GM21723 (cell line): ENCODE measurements around the gene IL1RL1.
A peak's percentile ranks its signal among the peaks of the same experiment; 100 is the strongest.
"Not testable (repeated sequence)": the region's sequence is repeated elsewhere in the genome, so short reads cannot be mapped to it uniquely, and the experiment has no call there.

ENCODE experiments used
- ATAC-seq: cut with Tn5 transposase; IDR thresholded peaks from one replicate; pipeline ENCODE4 v1.9.1; 2021; ENCODE audit warnings: mild to moderate bottlenecking, moderate library complexity; ENCODE audit not compliant: unreplicated experiment

The IL1RL1 gene

DNA sequence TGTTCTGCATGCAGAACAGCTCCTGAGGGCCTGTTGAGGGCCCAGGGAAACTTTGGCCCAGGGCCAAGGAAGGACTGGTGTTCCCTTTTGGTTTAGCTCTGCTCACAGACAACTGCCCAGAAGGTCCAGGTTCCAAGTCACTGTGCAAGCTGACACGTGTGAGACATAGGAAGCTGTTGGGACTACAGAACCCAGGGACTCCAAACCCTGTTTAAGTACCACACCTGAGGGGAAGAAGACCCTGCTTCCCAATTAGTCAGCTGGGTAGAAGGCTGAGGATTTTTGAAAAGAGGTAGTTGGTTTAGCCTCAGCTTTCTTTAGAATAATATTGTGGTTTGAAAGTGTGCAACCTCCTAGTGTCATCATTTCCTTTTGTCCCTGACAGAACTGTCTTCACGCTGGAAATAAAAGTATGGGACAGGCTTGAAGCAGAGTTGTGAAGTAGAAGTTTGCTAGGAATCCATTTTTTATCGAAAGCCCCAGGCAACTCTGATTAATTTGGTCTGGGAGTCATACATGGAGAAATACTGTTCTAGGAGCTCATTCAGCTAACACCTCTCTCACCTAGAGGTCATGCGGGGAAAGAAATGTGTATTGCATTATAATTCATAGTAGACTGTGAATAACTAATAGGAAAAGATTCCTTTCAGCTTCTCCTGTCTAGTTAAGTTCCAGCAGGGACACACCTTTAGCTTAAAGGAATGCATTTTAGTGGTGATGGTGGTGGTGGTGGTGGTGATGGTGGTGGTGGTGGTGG is 19.9 kb upstream of the IL1RL1 start:
- ATAC-seq: no peak

- ATAC-seq: no peak
These were observed 16.4 kb upstream of the IL1RL1 start for GRCh38 chr2:102294802-102295489.

GRCh38 chr2:102295566-102295965 is 15.8 kb upstream of the IL1RL1 start:
- ATAC-seq: no peak

DNA sequence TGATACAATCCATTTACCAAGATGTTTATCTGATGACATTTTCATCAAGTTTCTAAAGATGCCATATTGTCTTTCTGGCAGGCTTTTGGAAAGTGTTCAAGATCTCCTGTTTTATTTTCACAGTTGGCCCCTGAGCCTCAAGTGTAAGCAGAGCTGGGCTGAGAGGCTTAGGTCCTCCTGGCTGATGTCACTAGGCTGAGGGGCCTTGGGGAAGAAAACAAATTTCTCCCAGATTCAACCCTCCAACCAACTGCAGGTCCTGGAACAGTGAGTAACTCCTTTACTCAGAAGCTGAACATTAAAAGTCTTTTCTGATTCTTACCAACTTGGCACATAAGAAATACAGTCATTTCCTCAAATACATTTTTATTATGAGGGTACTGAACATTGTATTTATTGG is 14.9 kb upstream of the IL1RL1 start:
- no peak for ATAC-seq

DNA sequence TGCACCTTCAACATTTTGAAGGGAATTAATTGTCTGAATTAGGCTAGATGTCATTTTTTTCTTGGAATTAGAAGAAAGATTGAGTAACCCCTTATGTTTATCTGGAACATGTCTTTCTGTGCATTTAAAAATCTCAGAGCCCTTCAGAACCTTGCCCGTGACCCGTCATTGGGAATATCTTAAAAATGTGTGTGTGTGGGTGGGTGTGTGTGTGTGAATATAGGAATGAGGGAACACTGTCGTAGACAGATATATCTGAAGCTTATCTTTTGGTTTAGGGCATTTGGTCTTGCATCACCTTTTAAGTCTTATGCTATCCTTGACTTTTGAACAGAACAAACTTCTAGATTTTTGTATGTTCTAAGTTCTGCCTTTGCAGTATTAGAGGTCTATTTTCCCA is 13.5 kb upstream of the IL1RL1 start:
- no peak for ATAC-seq

DNA sequence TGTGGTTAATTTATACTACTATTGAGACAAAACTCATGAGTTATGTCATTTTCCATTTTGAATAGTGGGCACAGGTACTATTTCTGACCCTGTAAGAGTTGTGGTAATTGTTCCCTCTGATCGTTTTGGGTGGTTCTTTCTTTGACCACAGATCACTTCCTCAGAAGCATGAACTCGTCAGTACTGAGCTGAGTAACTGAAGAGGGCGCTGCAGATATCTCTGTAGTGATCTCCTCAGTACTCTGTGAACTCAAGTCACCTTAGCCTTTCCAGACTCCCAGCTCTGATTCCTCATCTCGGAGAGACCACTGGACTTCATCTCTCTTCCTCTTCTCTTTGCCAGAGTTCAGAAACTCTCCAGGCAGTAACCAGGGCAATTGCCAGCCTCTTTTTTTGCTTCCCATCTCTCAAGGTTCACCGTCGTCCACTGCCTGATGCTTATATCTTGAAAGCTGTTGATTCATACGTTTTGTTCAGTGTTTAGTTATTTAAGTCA is 9.4 kb upstream of the IL1RL1 start:
- peak; percentile 99 for ATAC-seq

DNA sequence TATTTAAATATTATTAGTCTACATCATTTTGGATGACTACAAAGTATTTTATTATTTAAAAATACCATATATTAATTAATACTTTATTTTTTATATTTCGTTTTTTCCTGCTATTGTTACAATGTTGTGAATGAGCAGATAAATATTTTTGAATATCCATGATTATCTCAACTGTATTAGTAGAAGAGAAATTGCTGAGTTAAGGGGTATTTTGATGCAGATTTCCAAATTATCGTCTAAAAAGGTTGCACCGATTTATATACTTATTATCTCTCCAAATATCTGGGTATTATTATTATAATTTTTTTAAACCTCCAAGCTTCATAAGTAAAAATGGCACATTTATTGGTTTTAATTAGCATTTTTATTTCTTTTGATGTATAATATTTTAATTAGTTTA is 8.9 kb upstream of the IL1RL1 start:
- no peak for ATAC-seq

GRCh38 chr2:102303589-102303988 is 7.8 kb upstream of the IL1RL1 start:
- no peak for ATAC-seq

GRCh38 chr2:102304268-102304667 is 7.1 kb upstream of the IL1RL1 start:
- ATAC-seq: no peak

DNA sequence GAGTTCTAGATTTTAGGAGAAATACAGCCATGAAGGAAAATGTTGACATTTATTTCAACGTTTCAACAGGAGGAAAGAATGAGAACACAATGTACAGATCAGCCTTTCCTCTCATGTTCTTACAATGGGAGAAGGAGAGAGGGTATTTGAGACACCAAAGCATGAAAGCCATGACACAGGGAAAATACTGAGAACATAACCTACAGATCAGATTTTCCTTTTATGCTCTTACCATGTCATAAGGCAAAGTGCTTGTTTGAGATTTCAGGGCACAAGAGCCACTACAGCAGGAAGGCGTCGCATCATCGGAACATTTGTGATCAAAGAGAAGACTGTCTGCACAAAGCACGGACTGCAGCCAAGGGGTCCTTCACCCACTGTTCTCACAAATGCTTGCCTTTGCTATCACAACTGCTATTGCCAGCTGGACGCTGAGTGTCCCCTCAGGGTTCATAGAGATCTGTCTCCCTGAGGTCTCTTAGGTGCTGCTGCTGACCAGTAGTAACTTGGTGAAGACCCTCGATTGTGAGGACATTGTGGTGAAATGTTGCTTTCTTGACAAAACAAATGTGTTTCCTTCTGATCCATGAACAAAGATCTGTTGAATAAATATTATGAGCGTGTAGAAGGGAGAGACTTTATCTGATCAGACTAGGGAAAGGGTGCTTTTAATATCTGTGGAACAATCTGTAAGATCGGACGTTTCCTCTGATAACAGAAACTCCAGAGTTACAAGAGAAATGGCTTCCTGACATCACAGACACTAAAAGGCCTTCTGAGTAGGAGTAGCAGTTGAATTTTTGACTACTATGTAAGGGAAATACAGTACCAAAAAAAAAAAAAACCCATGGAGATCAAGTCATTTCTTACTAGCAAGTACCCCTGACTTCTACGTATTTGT is 6.4 kb upstream of the IL1RL1 start:
- ATAC-seq: no peak

DNA sequence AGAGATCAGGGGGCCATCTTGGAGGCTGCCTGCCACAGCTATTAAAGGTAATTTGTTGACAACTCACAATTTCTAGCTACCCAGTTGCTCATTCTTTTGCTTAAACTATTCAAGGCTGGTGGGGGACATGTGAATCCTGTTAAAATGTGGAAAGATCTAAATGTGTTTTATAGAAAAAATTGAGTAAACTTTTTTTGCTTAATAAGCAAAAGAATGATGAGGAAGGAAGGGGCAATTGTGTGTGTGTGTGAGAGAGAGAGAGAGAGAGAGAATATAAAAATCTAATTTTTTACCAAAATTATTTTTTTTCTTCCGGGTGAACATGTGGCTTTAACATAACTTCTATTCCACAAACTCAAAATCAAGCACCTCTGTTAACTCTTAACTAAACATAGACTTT is 5.2 kb upstream of the IL1RL1 start:
- no peak for ATAC-seq

GRCh38 chr2:102313025-102313424 is 1.7 kb downstream of the IL1RL1 start:
- no peak for ATAC-seq

DNA sequence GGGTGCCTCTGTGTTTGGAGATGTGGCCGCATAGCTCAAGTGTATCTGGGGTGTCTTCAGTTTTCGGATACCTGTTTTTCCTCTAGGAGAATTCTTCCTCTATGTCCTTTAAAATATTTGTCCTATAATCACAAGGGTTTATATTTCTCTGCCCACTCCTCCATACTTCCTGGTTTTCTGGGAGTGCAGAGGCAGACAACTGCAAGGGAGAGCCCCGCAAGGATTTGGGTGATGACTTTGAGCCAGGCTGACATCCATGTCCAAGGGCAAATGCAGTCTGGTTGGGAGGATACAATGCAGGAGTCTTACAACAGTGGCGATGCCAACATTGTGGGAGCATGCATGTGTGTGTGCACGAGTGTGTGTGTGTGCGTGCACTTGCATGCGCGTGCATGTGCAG is 2.1 kb downstream of the IL1RL1 start:
- no peak for ATAC-seq

DNA sequence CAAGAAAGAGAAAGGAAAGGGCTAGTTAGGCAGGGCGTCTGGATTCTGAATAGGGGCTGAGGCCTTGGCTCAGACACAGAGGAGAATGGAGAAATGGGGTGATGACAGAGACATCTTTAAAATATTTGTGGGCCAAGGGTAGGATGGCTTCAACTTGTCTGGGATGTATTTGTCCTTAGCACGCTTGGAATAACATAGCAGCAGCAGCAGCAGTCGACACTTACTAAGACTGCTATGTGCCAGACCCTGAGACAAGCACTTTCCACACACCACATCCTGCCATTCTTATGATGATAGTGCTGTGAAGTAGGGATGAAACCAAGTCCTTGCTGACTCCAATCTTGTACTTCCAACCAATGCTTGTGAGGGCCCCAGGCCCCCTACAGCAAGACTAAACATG is 2.6 kb downstream of the IL1RL1 start:
- no peak for ATAC-seq

DNA sequence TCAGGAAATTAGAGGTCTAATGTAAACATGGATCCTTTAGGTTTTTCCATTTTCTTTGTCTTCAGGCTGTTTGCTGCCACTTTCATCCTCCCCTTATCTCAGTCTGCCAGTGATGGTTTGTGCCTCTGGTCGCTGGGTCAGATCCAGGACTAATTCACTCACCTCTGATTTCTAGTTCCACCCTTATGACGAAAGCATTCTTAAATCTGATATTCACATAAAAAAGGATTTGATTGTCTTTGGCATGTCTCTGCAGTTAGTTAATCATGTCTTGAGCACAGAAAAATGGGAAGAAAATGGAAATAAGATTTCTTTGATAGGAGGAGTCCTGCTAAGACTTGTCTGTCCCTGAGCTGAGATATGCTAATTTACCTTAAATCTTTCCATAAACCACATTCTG is 4.6 kb downstream of the IL1RL1 start:
- no peak for ATAC-seq

DNA sequence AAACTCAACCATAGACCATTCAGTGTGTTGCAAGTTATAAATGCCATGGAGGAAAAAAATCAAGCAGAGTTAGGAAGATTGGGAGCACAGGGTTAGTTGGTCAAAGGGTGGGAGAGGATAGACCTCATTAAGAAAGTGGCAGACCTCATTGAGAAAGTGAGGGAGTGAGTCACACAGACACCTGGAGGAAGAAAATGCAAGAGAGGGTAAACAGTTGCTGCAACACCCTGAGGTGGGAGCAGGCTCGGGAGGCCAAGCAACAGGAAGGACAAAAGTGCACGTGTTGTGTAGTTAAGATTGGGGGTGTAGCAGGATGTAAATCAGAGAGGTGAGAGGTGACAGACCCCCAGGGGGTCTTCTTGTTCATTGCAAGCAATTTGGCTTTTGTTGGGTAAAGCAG is 6.4 kb downstream of the IL1RL1 start:
- ATAC-seq: no peak

- ATAC-seq: no peak
These were observed 7.1 kb downstream of the IL1RL1 start for GRCh38 chr2:102318437-102318836.

GRCh38 chr2:102321941-102322719 is 10.8 kb downstream of the IL1RL1 start:
- ATAC-seq: no peak

DNA sequence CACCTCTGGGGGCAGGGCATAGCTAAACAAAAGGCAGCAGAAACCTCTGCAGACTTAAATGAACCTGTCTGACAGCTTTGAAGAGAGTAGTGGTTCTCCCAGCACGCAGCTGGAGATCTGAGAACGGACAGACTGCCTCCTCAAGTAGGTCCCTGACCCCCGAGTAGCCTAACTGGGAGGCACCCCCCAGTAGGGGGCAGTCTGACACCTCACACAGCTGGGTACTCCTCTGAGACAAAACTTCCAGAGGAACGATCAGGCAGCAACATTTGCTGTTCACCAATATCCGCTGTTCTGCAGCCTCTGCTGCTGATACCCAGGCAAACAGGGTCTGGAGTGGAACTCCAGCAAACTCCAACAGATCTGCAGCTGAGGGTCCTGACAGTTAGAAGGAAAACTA is 13.6 kb downstream of the IL1RL1 start:
- ATAC-seq: not testable (repeated sequence)

GRCh38 chr2:102331311-102331980 is 20.1 kb downstream of the IL1RL1 start:
- ATAC-seq: no peak
